ENCODE results near the gene HOXA9.

DNA sequence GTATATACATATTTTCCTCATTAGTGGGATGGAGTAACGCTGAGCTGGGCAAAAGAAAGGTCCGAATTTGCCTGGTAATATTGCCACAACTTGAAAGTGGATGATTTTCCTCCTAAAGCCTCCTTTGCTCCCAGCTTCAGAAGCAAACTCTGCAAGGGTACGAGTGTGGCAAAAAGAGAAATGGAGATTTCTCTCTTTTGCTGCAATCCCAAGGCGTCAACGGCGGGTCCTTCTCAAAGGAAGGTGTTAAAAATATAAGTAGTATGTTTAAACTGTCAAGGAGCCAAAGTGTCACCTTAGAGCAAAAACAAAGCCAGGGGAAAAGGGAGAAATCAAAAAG is 50.5 kb downstream of the HOXA9 start:
- TF ChIP-seq POLR2AphosphoS5 (IDR thresholded peaks at IDR 0.05): no peak
- TF ChIP-seq CTCF (IDR thresholded peaks at IDR 0.05): no peak

Measured in transverse colon (tissue), 4 donors.